Heart right ventricle (tissue), 16 donors: Measurements from ENCODE around the gene AFP. TPM values are rescaled to one million over a fixed set of nuclear protein-coding genes. Genes with fewer than 3 reads are reported as not detected.

Experiments
- ATAC-seq, 8 donors: fragments of 200-7000 bp; cut with Tn5 transposase; one replicate each; pipeline ENCODE4 v1.9.1; 2020; ENCODE audit warnings: mild to moderate bottlenecking in 8 of 8, moderate library complexity in 8 of 8, moderate number of reproducible peaks in 1 of 8
- DNase-seq, 2 donors: peaks; one replicate each; pipeline ENCODE4 v3.0.0-alpha.2; 2020
- H3K27ac ChIP-seq, 10 donors: fragments of 200-600 bp; sonication (generic) in 2 of 10; one replicate each; pipeline versions ENCODE4 v1.5.0 to v1.8.0; 2020 to 2022; ENCODE audit warnings: mild to moderate bottlenecking in 3 of 10
- H3K27me3 ChIP-seq, 7 donors: fragments of 200-600 bp; one replicate each; pipeline ENCODE4 v1.8.0; 2021 to 2022; ENCODE audit warnings: mild to moderate bottlenecking in 2 of 7
- H3K36me3 ChIP-seq, 9 donors: fragments of 200-600 bp; sonication (generic) in 1 of 9; one replicate each; pipeline versions ENCODE4 v1.5.0 to v1.8.0; 2020 to 2022; ENCODE audit warnings: mild to moderate bottlenecking in 2 of 9
- H3K4me1 ChIP-seq, 9 donors: fragments of 200-600 bp; sonication (generic) in 1 of 9; one replicate each; pipeline versions ENCODE4 v1.5.0 to v1.8.0; 2020 to 2022; ENCODE audit warnings: mild to moderate bottlenecking in 4 of 9
- H3K4me3 ChIP-seq, 10 donors: fragments of 200-600 bp; sonication (generic) in 2 of 10; one replicate each; pipeline versions ENCODE4 v1.5.0 to v1.8.0; 2020 to 2022; ENCODE audit warnings: mild to moderate bottlenecking in 7 of 10, moderate library complexity in 2 of 10
- H3K9me3 ChIP-seq, 11 donors: fragments of 200-600 bp in 10 of 11; sonication (generic) in 2 of 11; one replicate each; pipeline versions ENCODE4 v1.5.0 to v1.8.0; 2013 to 2022; ENCODE audit warnings: mild to moderate bottlenecking in 2 of 11, control low read depth in 1 of 11, moderate library complexity in 1 of 11
- CTCF ChIP-seq, 9 donors: fragments of 200-600 bp; sonication (generic) in 2 of 9; IDR thresholded peaks; one replicate each; pipeline versions ENCODE4 v1.5.0 to v1.8.0; 2021 to 2022; ENCODE audit warnings: antibody characterized with exemption in 9 of 9, mild to moderate bottlenecking in 5 of 9, moderate library complexity in 1 of 9
- WGBS, 2 donors: extraction: QIAGEN DNeasy Blood & Tissue Kit; methylation state at CpG; one replicate each; pipeline ENCODE4 v1.1.7; 2013; ENCODE audit warnings: inconsistent platforms in 1 of 2; 5-methylcytosine and 5-hydroxymethylcytosine counted together
- intact Hi-C, 10 donors: fragments of 100-400 bp; cut with DNase I; formaldehyde crosslinking; loops; one replicate each; pipeline versions ENCODE4 v1.11.1 to v1.14.2; 2022
- polyA plus RNA-seq, 2 donors: library from polyadenylated mRNA; stranded (reverse); fragments of 200-250 nt; gene quantifications; one replicate each; pipeline ENCODE4 v1.2.3, GENCODE V29; 2013
- total RNA-seq, 10 donors: library from RNA; stranded (reverse); fragmentation: NEBNext Ultra II Directional in 3 of 10; extraction: Animal tissue kit (Norgen Biotek cat#: 25700) in 3 of 10; gene quantifications; one replicate each; pipeline versions ENCODE4 v1.2.1 to v1.2.4, GENCODE V29; 2021 to 2023
- donor health status: Arrhythmogenic right ventricular cardiomyopathy.
- donor health status: ischemic (EF 13 %, LVEDD 7.1; RV severe dilation, severe dysfunction).
- donor health status: healthy with polysubstance abuse.
- donor health status: DM: no; HTN: yes; CAD: no.
- donor health status: DM: no; HTN: no; CAD: no.
- donor health status: ischemic (EF 25% LVEDD 6.9; RV normal size, moderate dysfunction).
- donor health status: ischemic (EF 25% LVEDD 5.7; RV mildly dilated, moderate dysfunction).
- donor health status: healthy.
- donor health status: DM: yes; HTN: yes; CAD: no.
- donor health status: Ischemic cardiomyopathy.
- donor health status: ischemic (EF 35%, LVEDD 5.7; RV mildly dilated, moderate dysfunction).
- donor health status: nonischemic (EF 11% LVEDD 7.7; RV severe dilation, severe dysfunction).
- donor health status: DM: yes; HTN: yes; CAD: no.
- donor health status: PGD.
- donor health status: ischemic (EF 29% LVEDD 5.4; RV normal size, mild dysfunction).
- donor health status: nonischemic (EF 23%, LVEDD 6.1; RV moderate dilation, normal function).

AFP gene
- total and polyA plus RNA-seq, 12 donors, result not detected

GRCh38 chr4:73481358-73481757, 45.3 kb downstream of the AFP start, which contains the start of gene AFM:
Gene AFM, plus strand, starts transcription at chr4:73481745. Its CDS starts 31 bp downstream, at chr4:73481776.
- no peaks in the 10 kb centered on the region for H3K36me3 ChIP-seq
- intact Hi-C loops, result no loop called here
- no peak for ATAC-seq
- H3K4me3 ChIP-seq, result no peak within 1 kb of the TSS
- H3K27ac ChIP-seq, result no peak within 1 kb of the TSS
- no peak for DNase-seq
- no peak for TF ChIP-seq CTCF (IDR thresholded peaks at IDR 0.05)
- no peaks in the 10 kb centered on the region for H3K27me3 ChIP-seq
- WGBS, 2 donors, result 48 to 49% methylated on average over 2 of the region's 2 CpGs
- no peaks in the 10 kb centered on the region for H3K9me3 ChIP-seq
- H3K4me1 ChIP-seq, result no peaks in the 10 kb centered on the region

GRCh38 chr4:73485085-73485484, 49.1 kb downstream of the AFP start:
- no peak for TF ChIP-seq CTCF (IDR thresholded peaks at IDR 0.05)
- intact Hi-C loops, result no loop called here
- no peak for ATAC-seq

GRCh38 chr4:73485596-73485995, 49.6 kb downstream of the AFP start:
- H3K9me3 ChIP-seq, result no peaks in the 10 kb centered on the region
- ATAC-seq (no peak), DNase-seq (no peak)
- TF ChIP-seq CTCF (IDR thresholded peaks at IDR 0.05), result no peak
- H3K36me3 ChIP-seq, result no peaks in the 10 kb centered on the region
- no peaks in the 10 kb centered on the region for H3K4me1 ChIP-seq
- no peaks in the 10 kb centered on the region for H3K27me3 ChIP-seq
- H3K27ac ChIP-seq, result no peak overlapping the region
- no peak overlapping the region for H3K4me3 ChIP-seq
- intact Hi-C loops, result no loop called here

More at GRCh38 chr4:73485085-73485484, 49.1 kb downstream of the AFP start:
- Histone ChIP-seq H3K27me3 (no peaks in the 10 kb centered on the region), H3K4me1 (no peaks in the 10 kb centered on the region), H3K9me3 (no peaks in the 10 kb centered on the region), H3K36me3 (no peaks in the 10 kb centered on the region), H3K4me3 (no peak overlapping the region), H3K27ac (no peak overlapping the region)
- no peak for DNase-seq

- Histone ChIP-seq H3K27ac (no peak overlapping the region), H3K4me3 (no peak overlapping the region), H3K4me1 (no peaks in the 10 kb centered on the region), H3K9me3 (no peaks in the 10 kb centered on the region), H3K36me3 (no peaks in the 10 kb centered on the region), H3K27me3 (no peaks in the 10 kb centered on the region)
- no peak for DNase-seq
- no peak for TF ChIP-seq CTCF (IDR thresholded peaks at IDR 0.05)
- ATAC-seq, result no peak
- 24 to 32% methylated on average over 1 of the region's 1 CpG for WGBS, 2 donors
- intact Hi-C loops, result no loop called here
Measured at GRCh38 chr4:73486497-73486896, 50.5 kb downstream of the AFP start.

- 74 to 76% methylated on average over 1 of the region's 1 CpG for WGBS, 2 donors
- no peak for TF ChIP-seq CTCF (IDR thresholded peaks at IDR 0.05)
- Histone ChIP-seq H3K4me1 (no peaks in the 10 kb centered on the region), H3K27ac (no peak overlapping the region), H3K4me3 (no peak overlapping the region), H3K36me3 (no peaks in the 10 kb centered on the region), H3K27me3 (no peaks in the 10 kb centered on the region), H3K9me3 (no peaks in the 10 kb centered on the region)
- intact Hi-C loops, result no loop called here
- DNase-seq, result no peak
- ATAC-seq, result no peak
Measured at GRCh38 chr4:73487233-73487632, 51.2 kb downstream of the AFP start.
